Suprapubic skin (tissue), 4 donors: Measurements from ENCODE around the gene ELAPOR1. TPM values are rescaled to one million over a fixed set of nuclear protein-coding genes. Genes with fewer than 3 reads are reported as not detected.
A peak's percentile ranks its signal among the peaks of the same experiment; 100 is the strongest.

Source experiments
- DNase-seq, 2 donors: peaks; one replicate each; pipeline ENCODE4 v3.0.0-alpha.2; 2019; ENCODE audit warnings: low spot score in 2 of 2
- H3K27ac ChIP-seq: fragments of 200-600 bp; sonication (generic); one replicate; pipeline ENCODE4 v1.5.1; 2019
- H3K27me3 ChIP-seq: fragments of 200-600 bp; sonication (generic); one replicate; pipeline ENCODE4 v1.5.1; 2019
- H3K36me3 ChIP-seq: fragments of 200-600 bp; sonication (generic); one replicate; pipeline ENCODE4 v1.5.1; 2019
- H3K4me1 ChIP-seq: fragments of 200-600 bp; sonication (generic); one replicate; pipeline ENCODE4 v1.5.1; 2019
- H3K4me3 ChIP-seq: fragments of 200-600 bp; sonication (generic); one replicate; pipeline ENCODE4 v1.5.1; 2019; ENCODE audit warnings: mild to moderate bottlenecking
- H3K9me3 ChIP-seq: fragments of 200-600 bp; sonication (generic); one replicate; pipeline ENCODE4 v1.5.1; 2019
- EP300 ChIP-seq: sonication (generic); formaldehyde crosslinking; IDR thresholded peaks from one replicate; pipeline ENCODE4 v1.6.1; 2017; ENCODE audit warnings: antibody characterized with exemption
- POLR2A ChIP-seq, 2 donors: fragments of 450-650 bp; IDR thresholded peaks; one replicate each; pipeline ENCODE4 v1.6.1; 2017; ENCODE audit warnings: antibody characterized with exemption in 2 of 2, mild to moderate bottlenecking in 2 of 2, moderate library complexity in 2 of 2
- POLR2AphosphoS5 ChIP-seq, 3 donors: sonication (generic); formaldehyde crosslinking; IDR thresholded peaks; one replicate each; pipeline ENCODE4 v1.6.1; 2017; ENCODE audit warnings: antibody characterized with exemption in 3 of 3
- WGBS: methylation state at CpG from one replicate; pipeline ENCODE4 v1.1.5; 2018; 5-methylcytosine and 5-hydroxymethylcytosine counted together
- total RNA-seq, 4 donors: library from RNA; depleted of rRNA; stranded (reverse); fragments of >200 nt; gene quantifications; one replicate each; pipeline ENCODE4 v1.1.0, GENCODE V29; 2016
- TF ChIP-seq, protein P1 (sequence below), 2 donors: fragments of 200-600 bp in 1 of 2; fragments of 450-650 bp in 1 of 2; sonication (generic) in 1 of 2; IDR thresholded peaks; one replicate each; pipeline ENCODE4 v1.5.1; 2016 to 2019; ENCODE audit warnings: antibody characterized with exemption in 2 of 2, mild to moderate bottlenecking in 1 of 2, moderate library complexity in 1 of 2

The ELAPOR1 gene
- total RNA-seq, 4 donors from 2014 or later: 27.4 to 84.8 (median 46.7) TPM

DNA sequence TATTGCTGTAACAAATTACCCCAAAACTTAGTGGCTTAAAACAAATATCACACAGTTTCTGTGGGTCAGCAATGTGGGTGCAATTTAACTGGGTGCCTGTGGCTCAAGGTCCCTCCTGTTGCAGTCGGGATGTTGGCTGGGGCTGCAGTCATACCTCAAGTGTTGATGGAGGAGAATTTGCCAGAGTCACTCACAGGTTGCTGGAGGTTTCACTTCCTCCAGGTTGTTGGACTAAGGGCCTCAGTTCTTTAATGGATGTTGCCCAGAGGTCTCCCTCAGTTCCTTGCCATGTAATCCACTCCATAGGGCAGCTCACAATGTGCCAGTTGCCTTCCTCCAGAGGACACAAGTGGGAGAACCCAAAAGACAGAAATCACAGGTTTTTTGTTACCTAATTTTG is 35.6 kb upstream of the ELAPOR1 start:
- DNase-seq: no peak

DNA sequence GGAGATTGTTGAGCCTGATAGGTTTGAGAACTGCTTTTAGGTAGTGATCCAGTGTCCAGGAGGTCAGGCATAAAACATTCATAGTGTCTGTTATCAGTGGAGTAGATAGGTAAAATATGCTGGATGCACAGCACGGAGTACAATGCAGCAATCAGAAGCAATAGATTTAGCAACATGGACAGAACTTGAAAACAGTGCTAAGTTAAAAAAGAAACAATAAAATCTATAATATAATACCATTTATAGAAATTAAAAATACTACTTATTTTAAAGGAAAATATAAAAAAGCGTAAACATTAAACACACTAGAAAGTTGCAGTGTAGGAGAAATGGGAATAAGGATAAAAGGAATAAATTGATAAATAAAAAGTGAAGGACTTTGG is 34.7 kb upstream of the ELAPOR1 start:
- TF ChIP-seq POLR2AphosphoS5 (IDR thresholded peaks at IDR 0.05) (no peak), POLR2A (IDR thresholded peaks at IDR 0.05) (no peak), EP300 (no peak)
- TF ChIP-seq, protein P1, sequence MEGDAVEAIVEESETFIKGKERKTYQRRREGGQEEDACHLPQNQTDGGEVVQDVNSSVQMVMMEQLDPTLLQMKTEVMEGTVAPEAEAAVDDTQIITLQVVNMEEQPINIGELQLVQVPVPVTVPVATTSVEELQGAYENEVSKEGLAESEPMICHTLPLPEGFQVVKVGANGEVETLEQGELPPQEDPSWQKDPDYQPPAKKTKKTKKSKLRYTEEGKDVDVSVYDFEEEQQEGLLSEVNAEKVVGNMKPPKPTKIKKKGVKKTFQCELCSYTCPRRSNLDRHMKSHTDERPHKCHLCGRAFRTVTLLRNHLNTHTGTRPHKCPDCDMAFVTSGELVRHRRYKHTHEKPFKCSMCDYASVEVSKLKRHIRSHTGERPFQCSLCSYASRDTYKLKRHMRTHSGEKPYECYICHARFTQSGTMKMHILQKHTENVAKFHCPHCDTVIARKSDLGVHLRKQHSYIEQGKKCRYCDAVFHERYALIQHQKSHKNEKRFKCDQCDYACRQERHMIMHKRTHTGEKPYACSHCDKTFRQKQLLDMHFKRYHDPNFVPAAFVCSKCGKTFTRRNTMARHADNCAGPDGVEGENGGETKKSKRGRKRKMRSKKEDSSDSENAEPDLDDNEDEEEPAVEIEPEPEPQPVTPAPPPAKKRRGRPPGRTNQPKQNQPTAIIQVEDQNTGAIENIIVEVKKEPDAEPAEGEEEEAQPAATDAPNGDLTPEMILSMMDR (IDR thresholded peaks at IDR 0.05): no peak
- no peaks in the 10 kb centered on the region for H3K36me3 ChIP-seq
- 94% methylated on average over 2 of the region's 2 CpGs for whole genome bisulfite sequencing
- H3K27ac ChIP-seq: peak overlapping the region; percentile 41
- no peaks in the 10 kb centered on the region for H3K9me3 ChIP-seq
- H3K4me1 ChIP-seq: peaks cover 38% of the 10 kb centered on the region
- H3K4me3 ChIP-seq: peak overlapping the region; percentile 22
- H3K27me3 ChIP-seq: no peaks in the 10 kb centered on the region
- DNase-seq: no peak

More for the DNA sequence above, 35.6 kb upstream of the ELAPOR1 start:
- peaks cover 4% of the 10 kb centered on the region for H3K36me3 ChIP-seq
- no peaks in the 10 kb centered on the region for H3K9me3 ChIP-seq
- H3K27me3 ChIP-seq: no peaks in the 10 kb centered on the region
- H3K4me3 ChIP-seq: no peak overlapping the region
- no peak overlapping the region for H3K27ac ChIP-seq
- peaks cover 38% of the 10 kb centered on the region for H3K4me1 ChIP-seq
- WGBS: 89% methylated on average over 1 of the region's 1 CpG
- TF ChIP-seq POLR2A (IDR thresholded peaks at IDR 0.05): no peak
- no peak for TF ChIP-seq EP300
- no peak for TF ChIP-seq POLR2AphosphoS5 (IDR thresholded peaks at IDR 0.05)
- TF ChIP-seq, protein P1 (IDR thresholded peaks at IDR 0.05): no peak

DNA sequence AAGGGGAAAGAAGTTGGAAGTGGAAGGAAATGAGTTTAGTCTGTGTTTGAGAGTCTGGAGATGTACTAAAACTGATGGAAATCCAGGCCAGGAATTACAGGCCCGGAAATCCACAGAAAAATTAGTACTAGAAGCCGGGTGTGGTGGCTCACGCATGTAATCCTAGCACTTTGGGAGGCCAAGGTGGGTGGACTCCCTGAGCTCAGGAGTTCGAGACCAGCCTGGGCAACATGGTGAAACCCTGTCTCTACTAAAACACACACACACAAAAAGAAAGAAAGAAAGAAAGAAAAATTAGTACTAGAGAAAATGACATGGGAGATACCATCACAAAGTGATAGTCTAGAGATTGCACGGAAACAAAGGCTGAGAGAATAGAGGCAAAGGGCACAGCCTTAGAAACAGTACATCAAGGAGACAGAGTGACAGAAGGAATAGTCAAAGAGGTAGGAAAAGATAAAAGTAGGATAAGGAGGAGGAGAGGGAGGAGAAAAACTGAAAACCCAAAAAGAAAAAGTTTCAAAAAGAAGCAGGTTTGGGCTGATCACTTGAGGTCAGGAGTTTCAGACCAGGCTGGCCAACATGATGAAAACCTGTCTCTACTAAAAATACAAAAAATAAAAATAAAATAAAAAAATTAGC is 33.4 kb upstream of the ELAPOR1 start:
- no peak overlapping the region for H3K4me3 ChIP-seq
- H3K4me1 ChIP-seq: peaks cover 26% of the 10 kb centered on the region

DNA sequence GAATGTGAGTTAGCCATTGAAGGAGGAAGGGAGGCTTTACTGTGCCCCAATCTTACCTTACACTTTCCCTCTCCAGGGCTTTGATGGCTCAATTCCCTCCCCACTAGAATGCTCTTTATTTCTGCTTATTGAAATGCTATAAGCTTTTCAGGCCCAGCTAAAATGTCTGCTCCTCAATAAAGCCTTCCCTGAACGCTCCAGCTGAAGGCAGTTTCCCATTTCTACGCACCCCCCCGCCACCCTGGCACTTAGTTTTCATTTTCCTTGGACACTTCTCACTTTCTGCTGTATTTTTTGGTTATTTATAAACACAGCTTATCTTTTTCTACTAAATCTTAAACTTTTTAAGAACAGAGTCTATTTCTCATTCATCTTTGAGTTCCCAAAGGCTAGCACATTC is 30.4 kb upstream of the ELAPOR1 start:
- H3K27me3 ChIP-seq: no peaks in the 10 kb centered on the region
- peak overlapping the region; percentile 12 for H3K27ac ChIP-seq
- H3K36me3 ChIP-seq: no peaks in the 10 kb centered on the region
- H3K9me3 ChIP-seq: no peaks in the 10 kb centered on the region
- H3K4me1 ChIP-seq: peaks cover 19% of the 10 kb centered on the region
- DNase-seq: no peak
- 75% methylated on average over 3 of the region's 3 CpGs for WGBS
- TF ChIP-seq EP300: no peak
- TF ChIP-seq, protein P1 (IDR thresholded peaks at IDR 0.05): no peak
- no peak for TF ChIP-seq POLR2A (IDR thresholded peaks at IDR 0.05)
- no peak for TF ChIP-seq POLR2AphosphoS5 (IDR thresholded peaks at IDR 0.05)
- H3K4me3 ChIP-seq: no peak overlapping the region

More for the DNA sequence above, 33.4 kb upstream of the ELAPOR1 start:
- TF ChIP-seq, protein P1 (IDR thresholded peaks at IDR 0.05): no peak
- TF ChIP-seq POLR2AphosphoS5 (IDR thresholded peaks at IDR 0.05) (no peak), EP300 (no peak), POLR2A (IDR thresholded peaks at IDR 0.05) (no peak)
- Histone ChIP-seq H3K36me3 (no peaks in the 10 kb centered on the region), H3K27ac (peak overlapping the region; percentile 41), H3K27me3 (no peaks in the 10 kb centered on the region), H3K9me3 (no peaks in the 10 kb centered on the region)
- WGBS: 61% methylated on average over 5 of the region's 5 CpGs
- no peak for DNase-seq

DNA sequence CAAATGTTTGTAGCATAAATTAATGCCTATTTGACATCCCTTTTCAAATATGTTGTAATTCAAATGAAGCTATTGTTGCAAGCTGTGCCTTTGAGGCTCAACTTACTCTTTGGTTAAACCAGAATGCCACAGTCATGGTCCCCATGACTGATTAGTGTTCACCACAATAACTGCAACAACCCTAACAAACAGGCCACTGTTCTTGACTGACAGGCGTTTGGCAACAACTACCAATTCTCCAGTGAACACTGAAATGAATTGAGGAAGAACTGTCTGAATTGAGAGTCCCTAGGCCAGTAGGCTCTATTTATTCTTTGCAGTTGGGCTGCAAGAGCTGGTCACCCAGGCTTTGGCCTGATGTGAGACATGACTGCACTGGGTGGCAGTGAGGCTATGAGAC is 30.0 kb upstream of the ELAPOR1 start:
- no peaks in the 10 kb centered on the region for H3K36me3 ChIP-seq
- peaks cover 19% of the 10 kb centered on the region for H3K4me1 ChIP-seq
- no peak overlapping the region for H3K4me3 ChIP-seq
- TF ChIP-seq, protein P1 (IDR thresholded peaks at IDR 0.05): no peak
- TF ChIP-seq POLR2AphosphoS5 (IDR thresholded peaks at IDR 0.05) (no peak), POLR2A (IDR thresholded peaks at IDR 0.05) (no peak), EP300 (no peak)
- no peaks in the 10 kb centered on the region for H3K27me3 ChIP-seq
- H3K27ac ChIP-seq: no peak overlapping the region
- 38% methylated on average over 1 of the region's 1 CpG for WGBS
- no peak for DNase-seq
- no peaks in the 10 kb centered on the region for H3K9me3 ChIP-seq
